Activated CD4-positive, alpha-beta T cell treated with anti-CD3 and anti-CD28 coated beads, Interleukin-2, amount 10 ng/mL, durations not matched to agents 24 days and 14 days (primary cell): Measurements from ENCODE around the gene RSPO4. TPM values are rescaled to one million over a fixed set of nuclear protein-coding genes. Genes with fewer than 3 reads are reported as not detected.

Experiments used
- DNase-seq: peaks from one replicate; pipeline ENCODE4 v3.0.0; 2022
- H3K27ac Mint-ChIP-seq: one replicate; pipeline ENCODE4 v1.8.0; 2022; ENCODE audit warnings: mild to moderate bottlenecking, mixed read lengths
- H3K27me3 Mint-ChIP-seq: one replicate; pipeline ENCODE4 v1.8.0; 2022; ENCODE audit warnings: mixed read lengths
- H3K36me3 Mint-ChIP-seq: one replicate; pipeline ENCODE4 v1.8.0; 2022; ENCODE audit warnings: low read depth, mild to moderate bottlenecking, mixed read lengths
- H3K4me1 Mint-ChIP-seq: one replicate; pipeline ENCODE4 v1.8.0; 2021; ENCODE audit warnings: mixed read lengths
- H3K4me3 Mint-ChIP-seq: one replicate; pipeline ENCODE4 v1.8.0; 2022; ENCODE audit warnings: mild to moderate bottlenecking, moderate library complexity, mixed read lengths
- H3K9me3 Mint-ChIP-seq: one replicate; pipeline ENCODE4 v1.8.0; 2021; ENCODE audit warnings: mixed read lengths
- intact Hi-C: fragments of 100-400 bp; cut with micrococcal nuclease; formaldehyde crosslinking; loops from one replicate; pipeline ENCODE4 v1.15.1; 2023
- total RNA-seq: library from RNA; stranded (reverse); gene quantifications from 2 replicates; pipeline ENCODE4 v1.2.3, GENCODE V29; 2022

The RSPO4 gene
- total RNA-seq, 1 donor from 2014 or later: not detected

- no peak overlapping the region for H3K27ac Mint-ChIP-seq
- H3K4me3 Mint-ChIP-seq: no peak overlapping the region
- H3K36me3 Mint-ChIP-seq: no peaks in the 10 kb centered on the region
- intact Hi-C loops: no loop called here
- no peak for DNase-seq
- H3K4me1 Mint-ChIP-seq: no peaks in the 10 kb centered on the region
- H3K9me3 Mint-ChIP-seq: no peaks in the 10 kb centered on the region
- H3K27me3 Mint-ChIP-seq: peaks cover 11% of the 10 kb centered on the region
Measured at GRCh38 chr20:1017677-1018076, 15.6 kb upstream of the RSPO4 start.

GRCh38 chr20:1015181-1015580 lies 13.1 kb upstream of the RSPO4 start:
- DNase-seq: no peak
- no peak overlapping the region for H3K27ac Mint-ChIP-seq
- H3K4me3 Mint-ChIP-seq: no peak overlapping the region
- no peaks in the 10 kb centered on the region for H3K36me3 Mint-ChIP-seq
- peaks cover 8% of the 10 kb centered on the region for H3K27me3 Mint-ChIP-seq
- intact Hi-C loops: no loop called here
- H3K9me3 Mint-ChIP-seq: no peaks in the 10 kb centered on the region
- no peaks in the 10 kb centered on the region for H3K4me1 Mint-ChIP-seq

- no peaks in the 10 kb centered on the region for H3K36me3 Mint-ChIP-seq
- H3K27me3 Mint-ChIP-seq: peaks cover 7% of the 10 kb centered on the region
- no peak overlapping the region for H3K27ac Mint-ChIP-seq
- intact Hi-C loops: no loop called here
- no peaks in the 10 kb centered on the region for H3K4me1 Mint-ChIP-seq
- no peak overlapping the region for H3K4me3 Mint-ChIP-seq
- H3K9me3 Mint-ChIP-seq: no peaks in the 10 kb centered on the region
- no peak for DNase-seq
Measured at GRCh38 chr20:1014471-1014870, 12.4 kb upstream of the RSPO4 start.

- H3K27me3 Mint-ChIP-seq: peaks cover 8% of the 10 kb centered on the region
- H3K9me3 Mint-ChIP-seq: no peaks in the 10 kb centered on the region
- no peaks in the 10 kb centered on the region for H3K4me1 Mint-ChIP-seq
- no peak for DNase-seq
- no peak overlapping the region for H3K27ac Mint-ChIP-seq
- H3K4me3 Mint-ChIP-seq: no peak overlapping the region
- no peaks in the 10 kb centered on the region for H3K36me3 Mint-ChIP-seq
- intact Hi-C loops: no loop called here
Measured at GRCh38 chr20:1013566-1014340, 11.6 kb upstream of the RSPO4 start.

- intact Hi-C loops: no loop called here
- Mint-ChIP-seq H3K4me3 (no peak overlapping the region), H3K9me3 (no peaks in the 10 kb centered on the region), H3K27me3 (peaks cover 11% of the 10 kb centered on the region), H3K4me1 (no peaks in the 10 kb centered on the region), H3K36me3 (no peaks in the 10 kb centered on the region), H3K27ac (no peak overlapping the region)
- DNase-seq: no peak
Measured at GRCh38 chr20:1012359-1013168, 10.5 kb upstream of the RSPO4 start.

- Mint-ChIP-seq H3K4me1 (no peaks in the 10 kb centered on the region), H3K4me3 (no peak overlapping the region), H3K27ac (no peak overlapping the region), H3K27me3 (peaks cover 15% of the 10 kb centered on the region), H3K36me3 (no peaks in the 10 kb centered on the region), H3K9me3 (no peaks in the 10 kb centered on the region)
- intact Hi-C loops: no loop called here
- DNase-seq: no peak
Measured at GRCh38 chr20:1010659-1011058, 8.5 kb upstream of the RSPO4 start.

GRCh38 chr20:1005452-1006027 lies 3.4 kb upstream of the RSPO4 start:
- Mint-ChIP-seq H3K36me3 (peaks cover 2% of the 10 kb centered on the region), H3K27ac (no peak overlapping the region), H3K9me3 (no peaks in the 10 kb centered on the region), H3K27me3 (peaks cover 49% of the 10 kb centered on the region), H3K4me1 (peaks cover 6% of the 10 kb centered on the region), H3K4me3 (no peak overlapping the region)
- intact Hi-C loops: no loop called here
- DNase-seq: peak; percentile 72

GRCh38 chr20:1003920-1004697 lies 2.0 kb upstream of the RSPO4 start:
- no peak overlapping the region for H3K4me3 Mint-ChIP-seq
- DNase-seq: no peak
- intact Hi-C loops: no loop called here
- peaks cover 53% of the 10 kb centered on the region for H3K27me3 Mint-ChIP-seq
- no peak overlapping the region for H3K27ac Mint-ChIP-seq
- no peaks in the 10 kb centered on the region for H3K9me3 Mint-ChIP-seq
- H3K36me3 Mint-ChIP-seq: peaks cover 2% of the 10 kb centered on the region
- H3K4me1 Mint-ChIP-seq: peaks cover 6% of the 10 kb centered on the region

GRCh38 chr20:1002682-1003561 lies 811 bp upstream of the RSPO4 start:
- H3K27me3 Mint-ChIP-seq: peaks cover 51% of the 10 kb centered on the region
- intact Hi-C loops: no loop called here
- H3K4me3 Mint-ChIP-seq: peak overlapping the region; percentile 33

GRCh38 chr20:1001116-1001515 lies 995 bp downstream of the RSPO4 start:
- intact Hi-C loops: no loop called here
- DNase-seq: no peak
- H3K4me3 Mint-ChIP-seq: no peak overlapping the region
- peaks cover 2% of the 10 kb centered on the region for H3K36me3 Mint-ChIP-seq
- H3K27ac Mint-ChIP-seq: no peak overlapping the region
- no peaks in the 10 kb centered on the region for H3K9me3 Mint-ChIP-seq
- H3K4me1 Mint-ChIP-seq: peaks cover 6% of the 10 kb centered on the region
- peaks cover 47% of the 10 kb centered on the region for H3K27me3 Mint-ChIP-seq

More at GRCh38 chr20:1002682-1003561, 811 bp upstream of the RSPO4 start:
- no peak overlapping the region for H3K27ac Mint-ChIP-seq
- H3K9me3 Mint-ChIP-seq: no peaks in the 10 kb centered on the region
- H3K36me3 Mint-ChIP-seq: peaks cover 2% of the 10 kb centered on the region
- H3K4me1 Mint-ChIP-seq: peaks cover 6% of the 10 kb centered on the region
- DNase-seq: no peak

GRCh38 chr20:998231-998830 lies 3.8 kb downstream of the RSPO4 start:
- Mint-ChIP-seq H3K27ac (no peak overlapping the region), H3K36me3 (peaks cover 2% of the 10 kb centered on the region), H3K9me3 (no peaks in the 10 kb centered on the region), H3K27me3 (peaks cover 31% of the 10 kb centered on the region), H3K4me1 (peaks cover 6% of the 10 kb centered on the region), H3K4me3 (no peak overlapping the region)
- intact Hi-C loops: no loop called here
- no peak for DNase-seq

- intact Hi-C loops: no loop called here
- peaks cover under 1% of the 10 kb centered on the region for H3K36me3 Mint-ChIP-seq
- H3K27me3 Mint-ChIP-seq: peaks cover 25% of the 10 kb centered on the region
- H3K4me3 Mint-ChIP-seq: no peak overlapping the region
- no peaks in the 10 kb centered on the region for H3K9me3 Mint-ChIP-seq
- no peak for DNase-seq
- H3K4me1 Mint-ChIP-seq: peaks cover under 1% of the 10 kb centered on the region
- H3K27ac Mint-ChIP-seq: no peak overlapping the region
Measured at GRCh38 chr20:997486-997885, 4.6 kb downstream of the RSPO4 start.
